ENCODE measurements around the gene ZNF331.

ZNF331 gene

GRCh38 chr19:53571339-53571738 is 33.4 kb downstream of the ZNF331 start:
- DNase-seq (ENCODE audit: low read depth in 2 of 3, low spot score in 2 of 3): no peak

GRCh38 chr19:53576941-53577653 is 39.2 kb downstream of the ZNF331 start:
- DNase-seq (ENCODE audit: low read depth in 2 of 3, low spot score in 2 of 3): no peak

GRCh38 chr19:53577968-53578367 is 40.0 kb downstream of the ZNF331 start:
- no peak for DNase-seq (ENCODE audit: low read depth in 2 of 3, low spot score in 2 of 3)

GRCh38 chr19:53579518-53579917 is 41.6 kb downstream of the ZNF331 start:
- DNase-seq (ENCODE audit: low read depth in 2 of 3, low spot score in 2 of 3): no peak

GRCh38 chr19:53580871-53581835 is 43.2 kb downstream of the ZNF331 start:
- DNase-seq (ENCODE audit: low read depth in 2 of 3, low spot score in 2 of 3): no peak

GRCh38 chr19:53581871-53582279 is 43.9 kb downstream of the ZNF331 start:
- DNase-seq (ENCODE audit: low read depth in 2 of 3, low spot score in 2 of 3): no peak

- no peak for DNase-seq (ENCODE audit: low read depth in 2 of 3, low spot score in 2 of 3)
Observed at GRCh38 chr19:53583181-53583580, 45.2 kb downstream of the ZNF331 start.

GRCh38 chr19:53586277-53586691 is 48.3 kb downstream of the ZNF331 start:
- DNase-seq (ENCODE audit: low read depth in 2 of 3, low spot score in 2 of 3): no peak

GRCh38 chr19:53594811-53595509 is 57.0 kb downstream of the ZNF331 start:
- no peak for DNase-seq (ENCODE audit: low read depth in 2 of 3, low spot score in 2 of 3)

GRCh38 chr19:53595510-53595867 is 57.5 kb downstream of the ZNF331 start:
- DNase-seq (ENCODE audit: low read depth in 2 of 3, low spot score in 2 of 3): no peak

- DNase-seq (ENCODE audit: low read depth in 2 of 3, low spot score in 2 of 3): no peak
Observed at GRCh38 chr19:53596056-53596455, 58.1 kb downstream of the ZNF331 start.

GRCh38 chr19:53597023-53597422 is 59.1 kb downstream of the ZNF331 start:
- DNase-seq (ENCODE audit: low read depth in 2 of 3, low spot score in 2 of 3): no peak

- DNase-seq (ENCODE audit: low read depth in 2 of 3, low spot score in 2 of 3): no peak
Observed at GRCh38 chr19:53598361-53598760, 60.4 kb downstream of the ZNF331 start.

- no peak for DNase-seq (ENCODE audit: low read depth in 2 of 3, low spot score in 2 of 3)
Observed at GRCh38 chr19:53600217-53600616, 62.3 kb downstream of the ZNF331 start.

GRCh38 chr19:53606031-53606430 is 68.1 kb downstream of the ZNF331 start:
- DNase-seq (ENCODE audit: low read depth in 2 of 3, low spot score in 2 of 3): no peak

- DNase-seq (ENCODE audit: low read depth in 2 of 3, low spot score in 2 of 3): no peak
Observed at GRCh38 chr19:53608381-53608780, 70.4 kb downstream of the ZNF331 start.

GRCh38 chr19:53612762-53613526 is 75.0 kb downstream of the ZNF331 start:
- DNase-seq (ENCODE audit: low read depth in 2 of 3, low spot score in 2 of 3): no peak

- no peak for DNase-seq (ENCODE audit: low read depth in 2 of 3, low spot score in 2 of 3)
Observed at GRCh38 chr19:53621885-53622740, 84.2 kb downstream of the ZNF331 start.

- no peak for DNase-seq (ENCODE audit: low read depth in 2 of 3, low spot score in 2 of 3)
Observed at GRCh38 chr19:53624771-53625545, 87.0 kb downstream of the ZNF331 start.

All from activated CD8-positive, alpha-beta memory T cell treated with anti-CD3 and anti-CD28 coated beads for 48 hours (primary cell).